Activated CD4-positive, alpha-beta T cell treated with anti-CD3 and anti-CD28 coated beads, Interleukin-10, Interleukin-2, amounts not matched to agents 100 ng/mL and 50 ng/mL, durations not matched to agents 16 hours and 8 hours (primary cell): ENCODE measurements around the gene CACNG6.
A peak's percentile ranks its signal among the peaks of the same experiment; 100 is the strongest.
"Not testable (repeated sequence)": the region's sequence is repeated elsewhere in the genome, so short reads cannot be mapped to it uniquely, and the experiment has no call there.

Experiments used
- DNase-seq: peaks from one replicate; pipeline ENCODE4 v3.0.0-alpha.2; 2020

CACNG6 gene

GRCh38 chr19:53991224-53992113, at the start of gene CACNG6:
Gene CACNG6 (plus strand): TSS chr19:53991637. CDS start chr19:53992878, 1,241 bp downstream.
- DNase-seq: no peak

- peak; percentile 7 for DNase-seq
These were observed 49.2 kb upstream of the CACNG6 start for GRCh38 chr19:53942001-53942786.

GRCh38 chr19:53944416-53944815, 47.0 kb upstream of the CACNG6 start:
- no peak for DNase-seq

- no peak for DNase-seq
These were observed 46.5 kb upstream of the CACNG6 start for GRCh38 chr19:53944933-53945332.

GRCh38 chr19:53945441-53945840, 46.0 kb upstream of the CACNG6 start:
- no peak for DNase-seq

GRCh38 chr19:53945998-53946397, 45.4 kb upstream of the CACNG6 start:
- no peak for DNase-seq

GRCh38 chr19:53947624-53948023, 43.8 kb upstream of the CACNG6 start:
- no peak for DNase-seq

- not testable (repeated sequence) for DNase-seq
These were observed 42.8 kb upstream of the CACNG6 start for GRCh38 chr19:53948611-53949010.

- DNase-seq: no peak
These were observed 40.0 kb upstream of the CACNG6 start for GRCh38 chr19:53951436-53951835.

- DNase-seq: no peak
These were observed 39.5 kb upstream of the CACNG6 start for GRCh38 chr19:53951947-53952346.

GRCh38 chr19:53953383-53953782, 38.1 kb upstream of the CACNG6 start:
- DNase-seq: no peak

GRCh38 chr19:53957448-53958167, 33.8 kb upstream of the CACNG6 start:
- DNase-seq: no peak

- DNase-seq: no peak
These were observed 33.3 kb upstream of the CACNG6 start for GRCh38 chr19:53958168-53958571.

GRCh38 chr19:53958823-53959757, 32.3 kb upstream of the CACNG6 start:
- no peak for DNase-seq

- no peak for DNase-seq
These were observed 31.2 kb upstream of the CACNG6 start for GRCh38 chr19:53960187-53960586.

- no peak for DNase-seq
These were observed 30.6 kb upstream of the CACNG6 start for GRCh38 chr19:53960886-53961285.

- DNase-seq: no peak
These were observed 29.7 kb upstream of the CACNG6 start for GRCh38 chr19:53961523-53962356.

GRCh38 chr19:53962887-53963431, 28.5 kb upstream of the CACNG6 start, which contains the start of gene CACNG8:
Gene CACNG8 (plus strand): TSS chr19:53962937.
- no peak for DNase-seq

GRCh38 chr19:53965091-53965490, 26.3 kb upstream of the CACNG6 start:
- DNase-seq: no peak

GRCh38 chr19:53966931-53967330, 24.5 kb upstream of the CACNG6 start:
- DNase-seq: no peak

GRCh38 chr19:53969366-53969765, 22.1 kb upstream of the CACNG6 start:
- DNase-seq: no peak
